SK-N-SH treated with all-trans-retinoic acid at 6 μM for 48 hours (cell line): ENCODE data around the gene SMOC2.

Experiments
- ARNTL ChIP-seq: fragments of 450-650 bp; formaldehyde crosslinking; IDR thresholded peaks from 2 replicates; pipeline ENCODE4 v1.5.0; 2020; ENCODE audit warnings: low read depth, mild to moderate bottlenecking, moderate library complexity, borderline replicate concordance
- TOX ChIP-seq: fragments of 250-450 bp; sonication (Bioruptor Pico); IDR thresholded peaks from 2 replicates; pipeline ENCODE4 v1.8.0; 2021; ENCODE audit warnings: mild to moderate bottlenecking, moderate library complexity, borderline replicate concordance
- TF ChIP-seq, protein P1 (sequence below): fragments of 250-450 bp; sonication (Bioruptor Pico); IDR thresholded peaks from 2 replicates; pipeline ENCODE4 v1.8.0; 2020; ENCODE audit warnings: mild to moderate bottlenecking, moderate library complexity, borderline replicate concordance
- TF ChIP-seq, protein P2 (sequence below): fragments of 250-450 bp; sonication (Bioruptor Pico); IDR thresholded peaks from 2 replicates; pipeline ENCODE4 v1.5.1; 2020; ENCODE audit warnings: low read depth, mild to moderate bottlenecking, moderate library complexity

- TF ChIP-seq TOX (CRISPR knock-in tag) (no peak), ARNTL (CRISPR knock-in tag) (no peak)
- TF ChIP-seq, protein P1, sequence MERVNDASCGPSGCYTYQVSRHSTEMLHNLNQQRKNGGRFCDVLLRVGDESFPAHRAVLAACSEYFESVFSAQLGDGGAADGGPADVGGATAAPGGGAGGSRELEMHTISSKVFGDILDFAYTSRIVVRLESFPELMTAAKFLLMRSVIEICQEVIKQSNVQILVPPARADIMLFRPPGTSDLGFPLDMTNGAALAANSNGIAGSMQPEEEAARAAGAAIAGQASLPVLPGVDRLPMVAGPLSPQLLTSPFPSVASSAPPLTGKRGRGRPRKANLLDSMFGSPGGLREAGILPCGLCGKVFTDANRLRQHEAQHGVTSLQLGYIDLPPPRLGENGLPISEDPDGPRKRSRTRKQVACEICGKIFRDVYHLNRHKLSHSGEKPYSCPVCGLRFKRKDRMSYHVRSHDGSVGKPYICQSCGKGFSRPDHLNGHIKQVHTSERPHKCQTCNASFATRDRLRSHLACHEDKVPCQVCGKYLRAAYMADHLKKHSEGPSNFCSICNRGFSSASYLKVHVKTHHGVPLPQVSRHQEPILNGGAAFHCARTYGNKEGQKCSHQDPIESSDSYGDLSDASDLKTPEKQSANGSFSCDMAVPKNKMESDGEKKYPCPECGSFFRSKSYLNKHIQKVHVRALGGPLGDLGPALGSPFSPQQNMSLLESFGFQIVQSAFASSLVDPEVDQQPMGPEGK (CRISPR knock-in tag) = no peak
- TF ChIP-seq, protein P2, sequence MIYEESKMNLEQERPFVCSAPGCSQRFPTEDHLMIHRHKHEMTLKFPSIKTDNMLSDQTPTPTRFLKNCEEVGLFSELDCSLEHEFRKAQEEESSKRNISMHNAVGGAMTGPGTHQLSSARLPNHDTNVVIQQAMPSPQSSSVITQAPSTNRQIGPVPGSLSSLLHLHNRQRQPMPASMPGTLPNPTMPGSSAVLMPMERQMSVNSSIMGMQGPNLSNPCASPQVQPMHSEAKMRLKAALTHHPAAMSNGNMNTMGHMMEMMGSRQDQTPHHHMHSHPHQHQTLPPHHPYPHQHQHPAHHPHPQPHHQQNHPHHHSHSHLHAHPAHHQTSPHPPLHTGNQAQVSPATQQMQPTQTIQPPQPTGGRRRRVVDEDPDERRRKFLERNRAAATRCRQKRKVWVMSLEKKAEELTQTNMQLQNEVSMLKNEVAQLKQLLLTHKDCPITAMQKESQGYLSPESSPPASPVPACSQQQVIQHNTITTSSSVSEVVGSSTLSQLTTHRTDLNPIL (CRISPR knock-in tag) = no peak
Observed at GRCh38 chr6:168648240-168649125, 207.5 kb downstream of the SMOC2 start.
